DMS79 (cell line): ENCODE measurements around the gene ZKSCAN8.
A peak's percentile ranks its signal among the peaks of the same experiment; 100 is the strongest.
"Not testable (repeated sequence)": the region's sequence is repeated elsewhere in the genome, so short reads cannot be mapped to it uniquely, and the experiment has no call there.

Source experiments
- DNase-seq: peaks from one replicate; lab custom pipeline; 2025; lab: John Stamatoyannopoulos, UW

ZKSCAN8 gene

DNA sequence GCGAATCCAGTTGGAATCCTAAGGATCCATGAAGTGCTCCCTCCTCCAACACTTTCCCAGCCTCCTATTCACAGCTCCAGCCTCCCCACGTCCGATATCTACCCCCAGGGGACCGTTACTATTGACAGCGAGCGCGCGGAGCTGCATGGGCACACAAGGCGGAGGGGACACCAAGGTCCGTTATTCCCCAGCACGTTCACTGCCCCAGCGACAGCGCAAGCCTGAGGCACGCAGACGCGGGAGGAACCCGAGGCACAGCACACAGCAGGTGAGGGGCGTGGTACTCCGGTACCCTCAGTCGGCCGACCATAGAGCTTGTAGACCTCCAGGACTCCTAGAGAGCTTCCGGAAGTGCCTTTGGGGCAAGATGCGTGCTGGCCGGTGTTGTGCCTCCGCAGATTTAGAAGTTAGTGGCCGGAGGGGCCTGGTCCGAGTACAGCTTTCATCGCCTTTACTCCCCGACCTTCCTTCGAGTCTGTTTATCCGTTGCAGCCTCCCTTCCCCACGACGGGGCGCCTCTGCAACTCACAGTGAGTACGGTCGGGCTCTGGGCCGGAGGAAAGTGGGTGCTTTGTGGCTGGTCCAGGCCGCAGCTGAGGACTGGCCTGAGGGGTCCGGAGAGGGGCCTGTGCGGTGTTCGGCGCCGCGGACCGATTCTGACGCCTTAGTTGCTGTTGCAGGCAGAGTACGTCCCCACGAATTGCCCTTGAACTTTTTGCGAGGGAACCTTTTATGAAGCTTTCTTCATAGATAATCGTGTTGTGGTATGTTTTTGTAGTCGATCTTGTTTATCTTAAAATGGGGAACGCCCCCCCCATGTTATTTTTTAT is at the start of gene ZKSCAN8:
Gene ZKSCAN8 (plus strand): TSS at position 384 of the 830 bp plus-strand sequence. CDS start 6,525 bp downstream, outside the sequence.
- peak; percentile 93 for DNase-seq

GRCh38 chr6:28102222-28102621 is 39.5 kb upstream of the ZKSCAN8 start:
- not testable (repeated sequence) for DNase-seq

- DNase-seq: not testable (repeated sequence)
Measured at GRCh38 chr6:28102699-28103098, 39.0 kb upstream of the ZKSCAN8 start.

DNA sequence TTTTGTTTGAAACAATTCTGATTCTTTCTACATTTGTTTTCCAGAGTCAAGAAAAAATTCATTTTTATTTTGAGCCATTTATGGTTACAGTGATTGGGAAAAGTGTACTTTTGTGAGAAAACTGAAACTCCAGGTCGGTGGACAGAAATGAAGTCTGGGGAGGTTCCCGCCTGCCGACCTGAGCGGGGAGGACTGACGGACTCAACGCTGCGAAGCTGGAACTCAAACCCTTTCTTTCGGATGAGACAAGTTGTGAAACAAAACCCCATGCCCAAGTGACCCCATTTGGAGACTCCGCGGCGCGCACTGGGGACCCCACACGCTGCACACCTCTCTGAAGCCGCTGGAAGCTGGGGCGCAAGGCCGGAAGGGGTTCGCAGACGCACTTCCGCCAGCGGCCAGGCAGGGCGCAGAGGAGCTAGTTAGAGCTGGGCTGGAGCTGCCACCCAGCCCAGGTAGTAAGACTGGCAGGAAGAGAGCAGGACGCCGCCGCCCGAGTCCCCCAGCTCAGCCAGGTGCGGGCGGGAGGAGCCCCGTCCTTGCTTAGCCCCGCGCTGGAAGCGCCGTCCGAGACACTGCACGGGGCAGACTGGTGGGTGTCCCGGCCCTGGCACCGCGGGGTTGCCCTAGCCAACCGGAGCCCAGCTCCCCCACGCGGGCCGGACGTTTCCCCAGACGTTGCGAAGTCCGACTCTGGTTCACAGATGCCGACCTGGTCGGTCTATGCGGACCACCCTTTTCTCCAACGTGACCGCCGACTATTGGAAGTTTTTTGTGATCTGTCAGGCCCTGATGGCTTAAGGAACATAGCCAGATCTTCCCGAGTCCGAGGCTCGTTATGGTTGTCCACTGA is 37.1 kb upstream of the ZKSCAN8 start:
- peak; percentile 71 for DNase-seq

DNA sequence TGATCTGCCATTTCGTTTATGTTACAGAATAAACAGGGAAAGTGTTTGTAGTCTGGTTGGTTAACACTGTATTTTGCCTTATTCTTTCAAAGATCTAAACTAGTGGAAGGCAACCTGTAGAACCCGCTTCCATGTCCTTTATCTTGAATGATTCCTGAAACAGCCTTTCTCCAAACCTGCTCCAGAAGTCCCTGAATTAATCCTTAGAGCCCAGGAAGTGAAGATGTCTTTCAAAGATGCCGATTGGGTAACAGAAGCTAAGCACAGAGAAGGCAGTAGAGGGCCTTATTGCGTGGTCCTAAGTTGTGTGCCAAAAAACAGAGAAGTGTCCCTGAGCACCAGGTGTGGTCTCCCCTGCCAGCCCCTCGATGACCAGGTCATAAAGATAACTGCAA is 36.4 kb upstream of the ZKSCAN8 start:
- DNase-seq: no peak

DNA sequence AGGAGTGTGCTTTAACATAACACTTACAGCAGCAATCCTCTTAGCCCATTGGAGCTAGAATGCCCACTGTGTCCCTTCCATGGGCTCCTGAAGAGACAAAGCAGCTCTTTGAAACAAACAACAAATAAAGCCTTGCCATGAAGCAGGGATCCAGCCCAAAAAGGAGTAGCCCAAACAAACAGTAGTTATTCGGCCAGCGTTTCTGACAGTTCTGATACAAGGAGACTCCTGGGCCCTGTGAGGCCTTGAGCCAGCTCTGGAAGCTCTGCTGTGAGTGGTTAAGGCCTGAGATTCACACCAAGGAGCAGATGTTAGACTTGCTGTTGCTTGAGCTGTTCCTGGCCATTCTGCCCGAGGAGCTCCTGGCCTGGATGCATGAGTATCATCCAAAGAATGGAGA is 34.2 kb upstream of the ZKSCAN8 start:
- DNase-seq: no peak

DNA sequence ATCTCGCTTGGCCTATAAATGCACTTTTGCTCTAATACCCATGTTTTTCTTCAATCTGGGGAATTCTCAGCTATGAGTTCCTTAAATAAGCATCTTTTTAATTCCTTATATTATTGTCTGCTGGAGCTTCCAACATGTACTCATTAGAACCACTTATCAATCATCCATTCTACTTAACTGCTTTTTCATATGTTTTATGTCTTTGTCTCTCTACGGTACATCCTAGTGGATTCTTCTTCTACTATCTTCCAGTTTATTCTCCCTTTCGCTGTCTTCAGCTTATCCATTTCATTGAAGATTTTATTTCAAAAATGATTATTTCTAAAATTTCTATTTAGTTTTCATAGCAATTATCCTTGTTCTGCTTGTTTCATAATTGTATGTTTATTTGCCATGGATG is 29.7 kb upstream of the ZKSCAN8 start:
- no peak for DNase-seq

DNA sequence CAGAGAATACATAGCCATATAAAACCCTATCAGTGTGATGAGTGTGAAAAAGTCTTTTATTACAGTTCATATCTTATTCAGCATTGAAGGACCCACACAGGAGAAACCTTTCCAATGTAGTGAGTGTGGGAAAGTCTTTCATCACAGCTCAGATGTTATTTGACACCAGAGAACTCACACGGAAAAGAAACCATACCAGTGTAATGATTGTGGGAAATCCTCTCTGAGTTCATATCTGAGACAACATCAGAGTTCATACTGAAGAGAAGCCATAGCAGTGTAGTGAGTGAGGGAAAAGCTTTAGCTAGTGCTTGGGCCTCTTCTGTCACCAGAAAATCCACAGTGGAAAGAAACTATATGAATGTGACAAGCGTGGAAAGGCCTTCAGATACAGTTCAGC is 25.9 kb upstream of the ZKSCAN8 start:
- no peak for DNase-seq

DNA sequence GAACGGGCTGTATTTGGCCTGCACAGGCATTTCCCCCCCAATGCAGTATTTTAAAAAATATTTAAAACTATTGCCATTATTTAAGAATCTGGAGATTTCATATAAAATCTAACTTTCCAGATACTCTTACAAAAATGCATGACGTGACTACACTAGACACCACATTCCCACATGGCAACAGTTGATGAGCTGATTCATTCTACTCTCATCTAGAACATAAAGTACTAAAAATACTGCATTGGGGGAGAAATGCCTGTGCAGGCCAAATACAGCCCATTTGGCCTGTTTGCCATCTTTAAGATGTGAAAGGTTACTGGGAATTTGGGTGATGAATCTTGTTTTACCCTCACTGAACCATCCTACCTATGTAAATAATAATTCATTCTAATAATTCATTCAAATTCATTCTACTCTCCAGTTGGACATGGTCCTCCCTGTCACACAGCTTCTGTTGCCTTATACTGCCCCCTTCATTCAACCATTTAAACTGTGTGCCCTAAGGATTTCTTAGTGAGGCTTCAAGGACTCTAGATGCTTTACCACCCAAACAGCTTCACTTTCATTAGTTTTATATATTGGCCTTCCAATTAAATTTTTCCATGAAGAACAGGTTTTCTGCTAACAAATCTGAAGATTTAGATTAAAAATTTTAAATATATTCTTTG is 24.2 kb upstream of the ZKSCAN8 start:
- DNase-seq: no peak

DNA sequence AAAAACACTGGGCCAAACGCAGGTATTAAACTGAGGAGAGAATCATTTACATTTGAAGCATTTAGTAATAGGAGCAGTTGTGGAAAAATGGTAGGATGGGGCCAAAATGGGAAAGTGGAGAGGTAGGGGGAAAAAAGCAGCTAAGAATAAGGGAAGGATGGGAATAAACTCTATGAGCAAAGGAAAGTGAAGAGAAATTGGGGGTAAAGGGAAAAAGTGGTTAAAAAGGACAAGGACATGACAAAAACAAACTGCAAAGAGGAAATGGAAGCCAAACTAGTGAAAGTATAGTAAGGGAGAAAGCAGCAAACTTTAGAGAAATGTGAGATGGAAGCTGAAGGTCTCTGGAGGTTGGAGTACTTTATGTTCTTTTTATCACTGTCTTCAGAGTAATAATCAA is 23.5 kb upstream of the ZKSCAN8 start:
- no peak for DNase-seq

GRCh38 chr6:28121876-28122275 is 19.8 kb upstream of the ZKSCAN8 start:
- DNase-seq: no peak

- DNase-seq: not testable (repeated sequence)
Measured at GRCh38 chr6:28122283-28122682, 19.4 kb upstream of the ZKSCAN8 start.

GRCh38 chr6:28124350-28124970 is 17.2 kb upstream of the ZKSCAN8 start, which contains the start of gene ZSCAN16:
ZSCAN16 (plus strand) TSS chr6:28124609; CDS start chr6:28125444, 835 bp downstream.
- DNase-seq: peak; percentile 85

DNA sequence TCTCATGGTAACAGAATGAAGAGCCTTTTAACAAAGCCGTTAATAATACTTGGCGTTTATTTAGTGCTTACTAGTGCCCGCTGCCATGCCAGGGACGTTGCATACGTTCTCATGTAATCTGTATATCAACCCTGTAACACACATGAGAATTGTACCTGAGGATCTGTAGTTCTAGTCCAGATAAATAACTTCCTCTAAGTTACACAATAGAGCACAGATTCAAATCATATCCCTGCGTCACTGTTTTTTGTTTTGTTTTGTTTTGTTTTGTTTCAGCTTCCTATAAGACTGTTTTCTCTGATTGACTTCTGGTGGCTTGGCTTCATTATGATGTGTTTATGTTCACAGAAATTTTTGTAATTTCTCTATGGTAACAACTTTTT is 16.7 kb upstream of the ZKSCAN8 start:
- no peak for DNase-seq

DNA sequence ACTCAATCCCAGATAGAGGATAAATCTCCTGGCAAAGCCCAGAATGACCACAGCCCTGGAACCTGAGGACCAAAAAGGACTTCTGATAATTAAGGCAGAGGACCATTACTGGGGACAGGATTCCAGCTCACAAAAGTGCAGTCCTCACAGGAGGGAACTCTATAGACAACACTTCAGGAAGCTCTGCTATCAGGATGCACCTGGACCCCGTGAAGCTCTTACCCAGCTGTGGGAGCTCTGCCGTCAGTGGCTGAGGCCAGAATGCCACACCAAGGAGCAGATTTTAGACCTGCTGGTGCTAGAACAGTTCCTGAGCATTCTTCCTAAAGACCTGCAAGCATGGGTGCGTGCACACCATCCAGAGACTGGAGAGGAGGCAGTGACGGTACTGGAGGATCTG is 16.3 kb upstream of the ZKSCAN8 start:
- DNase-seq: no peak

GRCh38 chr6:28134015-28134414 is 7.7 kb upstream of the ZKSCAN8 start:
- no peak for DNase-seq

DNA sequence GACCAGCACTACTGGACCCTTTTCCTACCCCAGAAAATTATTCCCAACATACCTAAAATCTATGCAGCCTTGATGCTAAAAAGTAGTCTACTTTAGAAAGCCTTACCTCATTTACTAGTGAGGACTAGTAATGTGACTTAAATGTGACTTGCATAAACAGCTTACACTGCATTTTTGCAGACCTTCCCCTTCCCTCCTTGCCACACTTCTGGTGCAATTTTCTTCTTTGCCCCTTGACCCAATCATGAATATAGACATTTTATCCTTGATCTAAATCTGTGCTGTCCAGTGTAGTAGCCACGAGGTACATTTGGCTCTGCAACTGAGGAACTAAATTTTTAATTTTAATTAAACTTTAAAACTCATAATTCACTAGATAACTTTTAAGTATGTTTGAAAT is 7.0 kb upstream of the ZKSCAN8 start:
- no peak for DNase-seq

DNA sequence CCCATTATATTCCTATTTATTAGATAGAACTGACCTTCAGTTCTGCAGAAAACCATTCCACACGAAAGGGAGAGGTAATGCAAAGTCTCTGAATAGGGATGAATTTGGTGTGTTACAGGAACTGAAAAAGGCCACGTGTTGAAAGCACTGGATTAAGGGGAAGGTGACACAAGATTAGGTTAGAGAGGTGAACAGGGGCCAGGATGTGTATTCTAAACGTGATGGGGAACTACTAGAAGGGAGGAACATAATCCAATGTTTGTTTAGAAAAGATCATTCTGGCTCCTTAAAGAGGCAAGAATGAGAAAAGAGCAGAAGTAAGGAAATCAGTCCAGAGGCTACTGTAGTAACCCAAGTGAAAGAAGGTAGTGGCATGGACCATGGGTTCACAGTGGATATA is 6.3 kb upstream of the ZKSCAN8 start:
- no peak for DNase-seq

DNA sequence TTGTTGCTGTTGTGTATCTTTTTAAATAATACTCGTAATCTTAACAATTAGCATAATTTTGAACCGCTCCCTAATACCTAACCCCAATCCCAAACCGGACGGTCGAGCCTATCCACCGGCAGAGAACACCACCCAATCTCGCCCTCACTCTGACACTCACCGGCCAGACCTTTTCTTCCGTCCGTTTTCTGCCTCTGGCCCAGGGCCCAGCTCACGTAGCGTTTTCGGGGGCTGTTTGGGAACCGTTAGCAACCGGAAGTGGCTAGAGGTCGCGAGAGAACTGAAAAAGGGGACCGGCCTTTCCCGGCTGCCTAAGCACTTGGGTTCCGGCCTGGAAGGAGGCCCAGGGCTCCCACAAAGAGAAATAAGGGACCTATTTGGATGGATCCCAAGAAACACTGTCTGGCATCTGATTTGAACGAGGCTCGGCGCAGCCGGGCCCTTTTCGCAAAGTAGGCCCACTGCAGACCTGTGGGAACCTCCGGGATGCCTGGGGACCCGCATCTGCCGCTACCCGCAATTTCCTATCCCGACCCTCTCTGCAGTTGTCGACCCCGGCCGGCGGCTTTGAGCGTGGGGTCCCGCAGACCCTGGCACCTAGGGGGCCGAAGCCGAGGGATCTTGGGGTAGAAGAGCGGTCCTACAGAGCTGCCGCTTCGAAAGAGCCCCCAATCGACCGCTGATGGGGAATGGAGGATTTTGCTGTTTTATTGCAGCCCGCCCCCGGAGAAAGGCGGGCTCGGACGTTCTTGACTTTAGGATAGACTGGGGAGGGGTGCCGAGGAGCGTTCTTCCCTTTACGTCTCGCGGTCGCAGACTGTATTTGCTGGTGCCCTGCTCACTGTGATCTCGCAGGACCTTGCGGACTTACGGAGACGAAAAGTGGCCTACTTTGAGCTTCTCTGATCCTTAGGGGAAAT is 4.8 kb upstream of the ZKSCAN8 start:
- peak; percentile 87 for DNase-seq

DNA sequence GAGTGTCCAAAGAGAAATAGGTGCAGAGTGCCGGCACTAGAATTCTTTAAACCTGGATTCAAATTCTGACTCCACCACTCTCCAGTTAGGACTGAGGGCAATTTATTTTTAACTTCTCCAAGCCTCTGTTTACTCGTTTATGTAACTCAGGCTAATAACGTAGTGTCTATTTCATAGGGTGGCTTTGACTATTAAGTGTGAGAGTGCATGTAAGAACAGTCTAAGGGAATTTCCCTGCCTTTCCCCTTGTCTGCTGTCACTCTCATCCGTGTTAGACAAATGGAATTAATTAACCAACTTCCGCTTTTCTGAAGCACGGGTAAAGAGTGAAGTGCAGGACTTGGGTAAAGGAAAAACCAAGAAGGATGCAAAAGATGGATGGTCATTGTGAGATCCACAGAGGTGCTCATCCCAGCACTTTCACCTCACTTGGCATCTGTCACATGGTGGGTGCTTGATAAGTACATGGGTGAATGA is 4.1 kb upstream of the ZKSCAN8 start:
- peak; percentile 4 for DNase-seq
